GM18526 (cell line): ENCODE measurements around the gene NEK10.

Source experiments
- POLR2A ChIP-seq: IDR thresholded peaks from 3 replicates; pipeline ENCODE4 v1.6.1; 2011; ENCODE audit not compliant: insufficient read length; ENCODE audit errors: extremely low read depth

NEK10 gene

GRCh38 chr3:27368831-27369607 lies at the start of gene NEK10:
TSS of gene NEK10 (minus strand) at chr3:27369383. CDS start at chr3:27352882, 16,501 bp downstream.
- no peak for TF ChIP-seq POLR2A

- no peak for TF ChIP-seq POLR2A
Measured at GRCh38 chr3:27415202-27415601, 46.0 kb upstream of the NEK10 start.

GRCh38 chr3:27392950-27393679 lies 23.9 kb upstream of the NEK10 start:
- TF ChIP-seq POLR2A, result no peak

- no peak for TF ChIP-seq POLR2A
Measured at GRCh38 chr3:27391796-27392195, 22.6 kb upstream of the NEK10 start.

GRCh38 chr3:27387625-27388024 lies 18.4 kb upstream of the NEK10 start:
- TF ChIP-seq POLR2A, result no peak

- no peak for TF ChIP-seq POLR2A
Measured at GRCh38 chr3:27385504-27385903, 16.3 kb upstream of the NEK10 start.

- no peak for TF ChIP-seq POLR2A
Measured at GRCh38 chr3:27384191-27384590, 15.0 kb upstream of the NEK10 start.

GRCh38 chr3:27380433-27381357 lies 11.5 kb upstream of the NEK10 start:
- no peak for TF ChIP-seq POLR2A

- no peak for TF ChIP-seq POLR2A
Measured at GRCh38 chr3:27378331-27378730, 9.1 kb upstream of the NEK10 start.

- no peak for TF ChIP-seq POLR2A
Measured at GRCh38 chr3:27376109-27376772, 7.1 kb upstream of the NEK10 start.

GRCh38 chr3:27366062-27366591 lies 3.1 kb downstream of the NEK10 start:
- no peak for TF ChIP-seq POLR2A

GRCh38 chr3:27360113-27361078 lies 8.8 kb downstream of the NEK10 start:
- TF ChIP-seq POLR2A, result no peak

GRCh38 chr3:27358372-27358771 lies 10.8 kb downstream of the NEK10 start:
- no peak for TF ChIP-seq POLR2A
